NCI-H2081 treated with DMSO at 0.1 percent for 48 hours (cell line): ENCODE measurements around the gene GABRR1.
"Not testable (repeated sequence)": the region's sequence is repeated elsewhere in the genome, so short reads cannot be mapped to it uniquely, and the experiment has no call there.

Experiments used
- DNase-seq: peaks from one replicate; lab custom pipeline; 2025; lab: John Stamatoyannopoulos, UW

GABRR1 gene

GRCh38 chr6:89154131-89154530, 63.0 kb downstream of the GABRR1 start:
- DNase-seq = no peak

GRCh38 chr6:89148016-89148750, 69.0 kb downstream of the GABRR1 start:
- DNase-seq = no peak

GRCh38 chr6:89146718-89147700, 70.1 kb downstream of the GABRR1 start:
- DNase-seq = no peak

- DNase-seq = no peak
These were observed 71.0 kb downstream of the GABRR1 start, which contains the start of gene PM20D2 for GRCh38 chr6:89145956-89146717. Gene PM20D2, plus strand, starts transcription at chr6:89146055. Its CDS starts 90 bp downstream, at chr6:89146145.

- DNase-seq = no peak
These were observed 71.8 kb downstream of the GABRR1 start for GRCh38 chr6:89145091-89145955.

GRCh38 chr6:89144354-89144906, 72.7 kb downstream of the GABRR1 start:
- DNase-seq = peak; percentile 83

GRCh38 chr6:89140347-89141156, 76.6 kb downstream of the GABRR1 start:
- no peak for DNase-seq

- DNase-seq = no peak
These were observed 77.4 kb downstream of the GABRR1 start for GRCh38 chr6:89139509-89140346.

- DNase-seq = no peak
These were observed 79.0 kb downstream of the GABRR1 start for GRCh38 chr6:89138173-89138572.

- no peak for DNase-seq
These were observed 82.4 kb downstream of the GABRR1 start for GRCh38 chr6:89134723-89135122.

- DNase-seq = no peak
These were observed 83.2 kb downstream of the GABRR1 start for GRCh38 chr6:89133981-89134380.

GRCh38 chr6:89132057-89132456, 85.1 kb downstream of the GABRR1 start:
- no peak for DNase-seq

GRCh38 chr6:89131599-89131998, 85.6 kb downstream of the GABRR1 start:
- DNase-seq = no peak

GRCh38 chr6:89128256-89128671, 88.9 kb downstream of the GABRR1 start:
- DNase-seq = not testable (repeated sequence)
